SJCRH30 (cell line): Measurements from ENCODE around the gene S100PBP. TPM values are rescaled to one million over a fixed set of nuclear protein-coding genes. Genes with fewer than 3 reads are reported as not detected.
"Not testable (repeated sequence)": the region's sequence is repeated elsewhere in the genome, so short reads cannot be mapped to it uniquely, and the experiment has no call there.

Experiments
- DNase-seq, 2 experiments: peaks; one replicate each; pipeline ENCODE4 v3.0.0-alpha.2; 2015 to 2020
- H3K27ac ChIP-seq: fragments of 250-450 bp; sonication (Bioruptor Pico); 2 replicates; pipeline ENCODE4 v1.5.1; 2020; ENCODE audit warnings: mild to moderate bottlenecking, moderate library complexity
- H3K27me3 ChIP-seq: fragments of 250-450 bp; sonication (Bioruptor Pico); 2 replicates; pipeline ENCODE4 v1.5.1; 2020; ENCODE audit warnings: mild to moderate bottlenecking, moderate library complexity
- H3K36me3 ChIP-seq: fragments of 250-450 bp; sonication (Bioruptor Pico); 2 replicates; pipeline ENCODE4 v1.5.1; 2020; ENCODE audit warnings: mild to moderate bottlenecking, moderate library complexity
- H3K4me1 ChIP-seq: fragments of 250-450 bp; sonication (Bioruptor Pico); 2 replicates; pipeline ENCODE4 v1.5.1; 2020; ENCODE audit warnings: mild to moderate bottlenecking, moderate library complexity
- H3K4me3 ChIP-seq: fragments of 250-450 bp; sonication (Bioruptor Pico); 2 replicates; pipeline ENCODE4 v1.5.1; 2020; ENCODE audit warnings: mild to moderate bottlenecking, moderate library complexity
- H3K9me3 ChIP-seq: fragments of 250-450 bp; sonication (Bioruptor Pico); replicated peaks from 2 replicates; pipeline ENCODE4 v1.5.1; 2020; ENCODE audit warnings: mild to moderate bottlenecking, moderate library complexity
- total RNA-seq: library from RNA; depleted of rRNA; stranded (reverse); fragments of >200 nt; shearing (Covaris generic); gene quantifications from 2 replicates; pipeline ENCODE4 v1.2.3, GENCODE V29; 2014

Gene S100PBP
- total RNA-seq, 1 experiment from 2014 or later, result 42.6 TPM

GRCh38 chr1:32775640-32776337 lies 41.7 kb upstream of the S100PBP start:
- Histone ChIP-seq H3K4me1 (peaks cover 39% of the 10 kb centered on the region), H3K36me3 (peaks cover 36% of the 10 kb centered on the region), H3K27me3 (no peaks in the 10 kb centered on the region), H3K27ac (peak overlapping the region; percentile 28), H3K9me3 (no peaks in the 10 kb centered on the region), H3K4me3 (no peak overlapping the region)
- DNase-seq, result no peak

GRCh38 chr1:32779242-32779641 lies 38.2 kb upstream of the S100PBP start:
- no peak for DNase-seq
- no peaks in the 10 kb centered on the region for H3K27me3 ChIP-seq
- peaks cover 60% of the 10 kb centered on the region for H3K36me3 ChIP-seq

GRCh38 chr1:32780005-32780404 lies 37.4 kb upstream of the S100PBP start:
- Histone ChIP-seq H3K4me3 (no peak overlapping the region), H3K27me3 (no peaks in the 10 kb centered on the region), H3K4me1 (peaks cover 16% of the 10 kb centered on the region), H3K9me3 (no peaks in the 10 kb centered on the region), H3K27ac (no peak overlapping the region), H3K36me3 (peaks cover 67% of the 10 kb centered on the region)
- DNase-seq, result no peak

More at GRCh38 chr1:32779242-32779641, 38.2 kb upstream of the S100PBP start:
- no peak overlapping the region for H3K4me3 ChIP-seq
- H3K4me1 ChIP-seq, result peaks cover 23% of the 10 kb centered on the region
- H3K9me3 ChIP-seq, result no peaks in the 10 kb centered on the region
- no peak overlapping the region for H3K27ac ChIP-seq

GRCh38 chr1:32780628-32781234 lies 36.7 kb upstream of the S100PBP start:
- no peak overlapping the region for H3K27ac ChIP-seq

GRCh38 chr1:32782086-32782485 lies 35.4 kb upstream of the S100PBP start:
- Histone ChIP-seq H3K4me1 (no peaks in the 10 kb centered on the region), H3K36me3 (peaks cover 80% of the 10 kb centered on the region), H3K27ac (no peak overlapping the region), H3K4me3 (no peak overlapping the region), H3K27me3 (no peaks in the 10 kb centered on the region), H3K9me3 (no peaks in the 10 kb centered on the region)
- no peak for DNase-seq

More at GRCh38 chr1:32780628-32781234, 36.7 kb upstream of the S100PBP start:
- H3K36me3 ChIP-seq, result peaks cover 73% of the 10 kb centered on the region
- peaks cover 8% of the 10 kb centered on the region for H3K4me1 ChIP-seq
- H3K4me3 ChIP-seq, result no peak overlapping the region
- DNase-seq, result no peak
- no peaks in the 10 kb centered on the region for H3K9me3 ChIP-seq
- H3K27me3 ChIP-seq, result no peaks in the 10 kb centered on the region

GRCh38 chr1:32783851-32784250 lies 33.6 kb upstream of the S100PBP start:
- Histone ChIP-seq H3K27me3 (no peaks in the 10 kb centered on the region), H3K27ac (no peak overlapping the region), H3K9me3 (no peaks in the 10 kb centered on the region), H3K4me1 (no peaks in the 10 kb centered on the region), H3K4me3 (no peak overlapping the region), H3K36me3 (peaks cover 82% of the 10 kb centered on the region)
- DNase-seq, result no peak

GRCh38 chr1:32784817-32785216 lies 32.6 kb upstream of the S100PBP start:
- Histone ChIP-seq H3K4me1 (no peaks in the 10 kb centered on the region), H3K36me3 (peaks cover 79% of the 10 kb centered on the region), H3K4me3 (no peak overlapping the region), H3K9me3 (no peaks in the 10 kb centered on the region), H3K27ac (no peak overlapping the region), H3K27me3 (no peaks in the 10 kb centered on the region)
- DNase-seq, result no peak

GRCh38 chr1:32786856-32787255 lies 30.6 kb upstream of the S100PBP start:
- Histone ChIP-seq H3K4me3 (no peak overlapping the region), H3K9me3 (no peaks in the 10 kb centered on the region), H3K36me3 (peaks cover 74% of the 10 kb centered on the region)

GRCh38 chr1:32789356-32789755 lies 28.1 kb upstream of the S100PBP start:
- H3K27ac ChIP-seq, result not testable (repeated sequence)
- H3K36me3 ChIP-seq, result peaks cover 73% of the 10 kb centered on the region

More at GRCh38 chr1:32786856-32787255, 30.6 kb upstream of the S100PBP start:
- no peaks in the 10 kb centered on the region for H3K4me1 ChIP-seq
- no peak overlapping the region for H3K27ac ChIP-seq
- DNase-seq, result peak in 1 of 2 experiments; percentile 35
- no peaks in the 10 kb centered on the region for H3K27me3 ChIP-seq

DNA sequence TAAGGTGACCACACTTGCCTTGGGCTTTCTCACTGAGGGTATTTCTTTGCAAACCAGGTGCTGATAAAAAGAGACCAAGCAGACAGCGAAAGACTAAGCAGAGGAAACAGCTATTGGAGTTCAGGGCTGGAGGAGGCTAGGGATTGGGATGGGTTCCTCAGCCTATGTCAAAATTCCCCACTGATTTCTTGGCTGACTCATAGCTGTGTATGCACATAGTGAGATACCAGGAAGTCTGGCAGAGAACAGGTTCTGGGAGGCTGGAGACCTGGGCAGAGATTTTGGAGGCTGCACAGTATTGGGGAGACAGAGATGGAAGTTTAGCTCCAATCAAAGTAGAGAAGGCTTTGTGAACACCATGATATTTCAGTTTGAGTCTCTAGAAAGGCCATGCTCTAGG lies 25.6 kb upstream of the S100PBP start:
- H3K36me3 ChIP-seq, result peaks cover 64% of the 10 kb centered on the region
- no peaks in the 10 kb centered on the region for H3K4me1 ChIP-seq
- H3K9me3 ChIP-seq, result no peaks in the 10 kb centered on the region
- no peaks in the 10 kb centered on the region for H3K27me3 ChIP-seq
- H3K27ac ChIP-seq, result no peak overlapping the region
- H3K4me3 ChIP-seq, result no peak overlapping the region
- no peak for DNase-seq

More at GRCh38 chr1:32789356-32789755, 28.1 kb upstream of the S100PBP start:
- not testable (repeated sequence) for H3K9me3 ChIP-seq, DNase-seq, H3K27me3 ChIP-seq, H3K4me1 ChIP-seq, H3K4me3 ChIP-seq

DNA sequence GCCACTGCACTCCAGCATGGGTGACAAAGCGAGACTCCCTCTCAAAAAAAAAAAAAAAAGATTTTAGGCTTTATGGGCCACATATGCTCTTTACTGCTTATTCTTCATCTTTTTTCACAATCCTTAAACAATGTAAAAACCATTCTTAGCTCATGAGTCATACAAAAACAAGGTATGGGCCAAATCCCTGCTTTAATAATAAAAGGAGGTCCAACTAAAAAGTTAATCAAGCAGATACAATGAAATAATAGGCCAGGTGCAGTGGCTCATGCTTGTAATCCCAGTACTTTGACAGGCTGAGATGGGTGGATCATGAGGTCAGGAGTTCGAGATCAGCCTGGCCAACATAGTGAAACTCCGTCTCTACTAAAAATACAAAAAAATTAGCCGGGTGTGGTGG lies 21.7 kb upstream of the S100PBP start:
- not testable (repeated sequence) for H3K4me1 ChIP-seq, H3K27me3 ChIP-seq, H3K9me3 ChIP-seq, H3K27ac ChIP-seq, H3K4me3 ChIP-seq, DNase-seq
- H3K36me3 ChIP-seq, result peaks cover 56% of the 10 kb centered on the region

GRCh38 chr1:32797456-32797855 lies 20.0 kb upstream of the S100PBP start:
- Histone ChIP-seq H3K4me3 (no peak overlapping the region), H3K4me1 (no peaks in the 10 kb centered on the region), H3K27ac (no peak overlapping the region), H3K27me3 (no peaks in the 10 kb centered on the region), H3K36me3 (peaks cover 55% of the 10 kb centered on the region), H3K9me3 (no peaks in the 10 kb centered on the region)
- peak in 1 of 2 experiments; percentile 15 for DNase-seq

DNA sequence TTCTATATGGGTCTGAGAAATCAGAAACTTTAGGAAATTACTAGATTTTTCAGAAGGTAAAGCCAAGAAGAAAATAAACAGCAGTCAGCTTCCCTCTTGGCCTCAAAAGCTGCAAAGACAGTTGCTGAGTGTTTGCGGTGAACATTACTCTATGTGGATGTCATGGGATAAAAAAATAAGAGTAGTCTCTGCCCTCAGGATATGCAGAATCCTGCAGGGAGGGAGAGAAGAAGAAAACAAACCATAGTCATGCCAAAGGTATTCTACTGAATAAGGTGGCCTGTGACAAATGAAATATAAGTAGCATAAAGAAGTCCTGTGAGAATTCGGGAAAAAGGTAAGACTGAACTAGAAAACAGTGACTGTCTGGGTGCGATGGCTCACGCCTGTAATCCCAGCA lies 19.3 kb upstream of the S100PBP start:
- DNase-seq, result no peak
- Histone ChIP-seq H3K27ac (no peak overlapping the region), H3K9me3 (no peaks in the 10 kb centered on the region), H3K4me1 (no peaks in the 10 kb centered on the region), H3K36me3 (peaks cover 52% of the 10 kb centered on the region), H3K27me3 (no peaks in the 10 kb centered on the region), H3K4me3 (no peak overlapping the region)

- H3K27me3 ChIP-seq, result no peaks in the 10 kb centered on the region
- H3K27ac ChIP-seq, result no peak overlapping the region
- DNase-seq, result no peak
- H3K4me3 ChIP-seq, result no peak overlapping the region
- H3K36me3 ChIP-seq, result peaks cover 51% of the 10 kb centered on the region
- no peaks in the 10 kb centered on the region for H3K4me1 ChIP-seq
- H3K9me3 ChIP-seq, result no peaks in the 10 kb centered on the region
These were observed 18.6 kb upstream of the S100PBP start for GRCh38 chr1:32798679-32799416.

DNA sequence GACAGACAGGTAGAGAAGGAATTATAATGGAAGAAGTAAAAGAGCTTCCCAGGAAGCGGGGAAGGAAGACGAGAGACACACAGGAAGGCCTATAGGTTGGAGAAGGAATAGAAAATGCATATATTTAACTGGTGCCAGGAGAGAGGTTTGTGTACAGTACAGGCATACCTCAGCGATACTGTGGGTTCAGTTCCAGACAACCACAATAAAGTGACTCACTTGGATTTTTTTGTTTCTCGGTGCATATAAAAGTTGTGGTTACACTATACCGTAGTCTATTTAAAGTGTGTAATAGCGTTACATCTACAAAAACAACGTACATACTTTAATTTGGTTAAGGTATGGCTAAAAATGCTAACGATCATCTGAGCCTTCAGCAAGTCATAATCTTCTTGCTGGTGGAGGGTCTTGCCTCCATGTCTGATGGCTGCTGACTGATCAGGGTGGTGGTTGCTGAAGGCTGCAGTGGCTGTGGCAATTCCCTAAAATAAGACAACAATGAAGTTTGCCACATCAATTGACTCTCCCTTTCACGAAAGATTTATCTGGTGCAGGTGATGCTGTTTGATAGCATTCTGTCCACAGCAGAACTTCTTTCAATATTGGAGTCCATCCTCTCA lies 16.2 kb upstream of the S100PBP start:
- Histone ChIP-seq H3K4me1 (no peaks in the 10 kb centered on the region), H3K9me3 (no peaks in the 10 kb centered on the region), H3K4me3 (no peak overlapping the region), H3K27me3 (no peaks in the 10 kb centered on the region), H3K27ac (no peak overlapping the region), H3K36me3 (peaks cover 50% of the 10 kb centered on the region)
- no peak for DNase-seq
